Adipocyte (in vitro differentiated cells): ENCODE data around the gene RAP1GAP.

Source experiments
- DNase-seq: peaks from one replicate; pipeline ENCODE4 v3.0.0-alpha.2; 2015; ENCODE audit warnings: low read depth
- H3K27me3 ChIP-seq: replicated peaks from 2 replicates; pipeline ENCODE4 v1.7.0; 2013; ENCODE audit warnings: mild to moderate bottlenecking, low read length, moderate library complexity; ENCODE audit not compliant: control insufficient read depth, insufficient read depth
- H3K36me3 ChIP-seq: 2 replicates; pipeline ENCODE4 v1.7.0; 2013; ENCODE audit warnings: low read length, mild to moderate bottlenecking, moderate library complexity; ENCODE audit not compliant: control insufficient read depth, insufficient read depth, severe bottlenecking
- H3K4me1 ChIP-seq: 2 replicates; pipeline ENCODE4 v1.7.0; 2013; ENCODE audit warnings: mild to moderate bottlenecking, low read length, moderate library complexity; ENCODE audit not compliant: control insufficient read depth, insufficient read depth
- H3K4me3 ChIP-seq: 2 replicates; pipeline ENCODE4 v1.7.0; 2013; ENCODE audit warnings: mild to moderate bottlenecking, low read length, moderate library complexity
- H3K9ac ChIP-seq: 2 replicates; pipeline ENCODE4 v1.7.0; 2013; ENCODE audit warnings: mild to moderate bottlenecking, low read length, moderate library complexity
- H3K9me3 ChIP-seq: 2 replicates; pipeline ENCODE4 v1.7.0; 2013; ENCODE audit warnings: mild to moderate bottlenecking, low read length, moderate library complexity; ENCODE audit not compliant: control insufficient read depth

Gene RAP1GAP

DNA sequence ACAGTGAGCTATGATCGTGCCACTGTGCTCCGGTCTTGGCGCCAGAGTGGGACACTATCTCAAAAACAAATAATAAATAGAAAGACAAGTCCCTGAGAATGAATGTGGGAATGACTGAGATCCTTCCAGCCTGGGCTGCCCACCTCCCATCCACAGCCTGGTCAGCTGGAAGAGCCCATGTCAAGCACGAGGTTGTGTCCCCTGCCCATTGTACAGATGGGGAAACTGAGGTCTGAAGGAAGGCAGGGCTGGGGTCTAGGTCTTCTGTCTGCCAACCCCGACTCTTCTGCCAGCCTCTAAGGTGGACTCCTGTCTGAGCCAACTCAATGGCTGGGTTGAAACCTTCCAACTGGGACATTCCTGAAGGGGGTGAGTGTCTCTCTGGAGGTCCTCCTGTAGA lies 79.5 kb downstream of the RAP1GAP start:
- no peaks in the 10 kb centered on the region for H3K9me3 ChIP-seq
- peaks cover 11% of the 10 kb centered on the region for H3K27me3 ChIP-seq
- no peak overlapping the region for H3K4me3 ChIP-seq
- H3K36me3 ChIP-seq: no peaks in the 10 kb centered on the region
- H3K9ac ChIP-seq: no peak overlapping the region
- DNase-seq: no peak
- H3K4me1 ChIP-seq: peaks cover 29% of the 10 kb centered on the region

DNA sequence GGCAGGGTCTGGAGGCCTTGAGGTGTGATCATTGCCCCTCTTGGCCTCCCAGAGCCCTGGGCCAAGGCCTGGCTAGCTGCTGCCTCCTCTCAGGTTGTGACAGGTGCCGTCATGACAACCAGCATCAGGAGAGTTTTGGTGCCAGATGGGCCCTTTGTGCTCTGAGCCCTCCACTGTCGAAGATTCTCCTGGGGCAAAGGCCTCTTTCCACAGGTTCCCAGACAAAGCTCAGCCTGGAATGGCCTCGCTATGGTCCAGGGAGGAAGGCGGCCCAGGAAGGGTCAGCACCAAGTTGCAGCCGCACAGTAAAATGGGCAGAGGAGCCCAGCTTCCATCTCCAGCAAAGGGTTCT lies 81.6 kb downstream of the RAP1GAP start:
- H3K4me3 ChIP-seq: no peak overlapping the region
- no peaks in the 10 kb centered on the region for H3K9me3 ChIP-seq
- H3K27me3 ChIP-seq: peaks cover 17% of the 10 kb centered on the region

DNA sequence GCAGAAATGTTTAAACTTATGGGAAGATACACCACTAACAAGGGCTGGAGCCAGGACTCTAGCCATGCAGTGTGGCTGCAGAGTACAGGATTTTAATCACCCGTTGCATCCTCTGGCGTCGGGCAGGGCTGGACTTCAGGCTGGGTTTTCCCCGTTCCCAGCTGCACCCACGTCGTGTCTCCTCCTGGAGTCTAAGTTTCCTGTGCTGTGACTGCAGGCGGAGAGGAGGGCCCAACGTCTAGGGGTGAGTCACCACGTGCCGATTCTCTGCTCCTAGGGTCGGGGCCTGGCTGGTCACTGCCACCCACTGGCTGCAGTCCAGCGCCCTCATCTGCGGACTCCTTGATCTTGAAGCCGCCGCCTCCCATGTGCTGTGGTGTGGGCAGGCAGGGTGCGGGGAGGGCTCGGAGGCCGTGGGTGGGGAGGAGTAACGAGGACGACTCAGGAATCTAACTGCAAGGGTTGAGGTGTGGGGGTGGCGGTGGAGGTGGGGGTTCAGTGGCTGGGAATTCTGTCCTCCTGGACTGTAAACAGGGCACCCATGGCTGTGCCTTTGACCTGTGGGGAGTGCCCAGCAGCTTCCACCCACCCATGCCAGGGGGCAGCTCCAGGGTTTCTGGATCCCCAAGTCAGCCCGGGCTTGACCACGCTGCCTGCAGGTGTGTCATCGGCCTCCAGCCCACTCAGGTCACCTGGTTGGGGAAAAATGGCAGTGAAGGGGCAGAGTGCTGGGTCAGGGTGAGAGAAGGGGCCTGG lies 82.1 kb downstream of the RAP1GAP start:
- no peaks in the 10 kb centered on the region for H3K9me3 ChIP-seq
- no peak overlapping the region for H3K4me3 ChIP-seq
- no peaks in the 10 kb centered on the region for H3K36me3 ChIP-seq
- peaks cover 29% of the 10 kb centered on the region for H3K4me1 ChIP-seq
- H3K9ac ChIP-seq: peak overlapping the region; percentile 44
- peaks cover 17% of the 10 kb centered on the region for H3K27me3 ChIP-seq
- DNase-seq: peak; percentile 84

More for the DNA sequence above, 81.6 kb downstream of the RAP1GAP start:
- peaks cover 29% of the 10 kb centered on the region for H3K4me1 ChIP-seq
- DNase-seq: no peak
- no peak overlapping the region for H3K9ac ChIP-seq
- no peaks in the 10 kb centered on the region for H3K36me3 ChIP-seq

DNA sequence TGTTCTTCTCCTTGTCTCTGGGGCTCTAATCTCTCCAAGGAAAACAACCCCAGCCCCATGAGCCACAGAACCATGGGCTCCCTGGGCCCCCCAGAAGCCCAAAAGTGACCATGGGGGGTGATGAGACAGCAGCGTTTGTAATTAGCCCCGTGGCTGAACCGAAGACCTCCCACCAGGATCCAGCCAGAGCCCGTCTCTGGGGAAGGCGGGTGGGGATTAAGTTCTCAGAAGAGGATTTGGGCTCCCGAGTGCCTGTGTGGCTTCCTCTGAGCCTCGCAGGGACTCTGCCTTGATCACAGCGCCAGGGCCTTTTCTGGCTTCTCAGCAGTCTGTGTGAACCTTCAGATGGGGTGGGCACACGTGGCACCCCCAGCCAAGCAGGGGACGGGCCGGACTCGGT lies 82.9 kb downstream of the RAP1GAP start:
- Histone ChIP-seq H3K9me3 (no peaks in the 10 kb centered on the region), H3K27me3 (peaks cover 17% of the 10 kb centered on the region), H3K9ac (peak overlapping the region; percentile 44), H3K4me1 (peaks cover 29% of the 10 kb centered on the region), H3K36me3 (no peaks in the 10 kb centered on the region), H3K4me3 (no peak overlapping the region)
- DNase-seq: no peak

DNA sequence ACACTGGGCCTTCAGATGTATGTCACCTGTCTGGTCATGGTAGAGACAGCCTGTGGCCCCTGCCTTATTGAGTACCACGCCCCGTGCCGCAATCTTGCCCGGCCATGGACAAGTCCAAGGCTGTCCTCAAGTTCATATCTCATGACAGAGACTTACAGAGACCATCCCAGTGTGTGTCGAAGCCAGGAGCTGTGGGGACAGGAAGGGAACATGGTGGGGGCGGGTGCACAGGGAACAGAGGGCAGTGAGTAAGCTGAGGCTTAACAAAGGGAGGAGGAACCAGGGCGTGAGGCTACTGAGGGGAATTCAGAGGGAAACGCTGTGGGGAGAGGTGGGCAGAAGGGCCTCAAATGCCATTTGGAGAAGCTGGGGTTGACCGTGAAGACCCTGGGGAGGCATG lies 84.1 kb downstream of the RAP1GAP start:
- H3K4me3 ChIP-seq: no peak overlapping the region
- H3K9ac ChIP-seq: no peak overlapping the region
- peaks cover 23% of the 10 kb centered on the region for H3K4me1 ChIP-seq
- H3K27me3 ChIP-seq: peaks cover 9% of the 10 kb centered on the region
- H3K36me3 ChIP-seq: no peaks in the 10 kb centered on the region
- no peaks in the 10 kb centered on the region for H3K9me3 ChIP-seq
- no peak for DNase-seq

DNA sequence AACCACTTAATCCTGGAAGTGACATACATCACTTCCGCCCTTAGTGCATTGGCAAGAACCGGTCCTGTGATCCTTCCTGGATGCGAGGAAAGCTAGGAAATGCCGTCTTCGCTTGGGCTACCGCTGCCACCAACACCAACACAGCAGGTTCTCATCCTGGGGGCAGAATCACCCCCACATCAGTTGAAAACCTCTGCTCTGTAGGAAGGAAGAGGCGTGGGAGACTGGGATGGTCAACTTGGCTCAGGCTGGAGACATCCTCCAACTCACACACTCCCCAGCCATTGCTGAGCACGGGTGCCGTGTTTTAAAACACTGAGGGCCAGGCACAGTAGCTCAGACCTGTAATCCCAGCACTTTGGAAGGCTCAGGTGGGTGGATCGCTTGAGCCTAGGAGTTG lies 85.1 kb downstream of the RAP1GAP start:
- Histone ChIP-seq H3K4me1 (peaks cover 23% of the 10 kb centered on the region), H3K27me3 (peaks cover 6% of the 10 kb centered on the region), H3K4me3 (no peak overlapping the region), H3K9me3 (no peaks in the 10 kb centered on the region), H3K36me3 (no peaks in the 10 kb centered on the region), H3K9ac (no peak overlapping the region)
- no peak for DNase-seq

DNA sequence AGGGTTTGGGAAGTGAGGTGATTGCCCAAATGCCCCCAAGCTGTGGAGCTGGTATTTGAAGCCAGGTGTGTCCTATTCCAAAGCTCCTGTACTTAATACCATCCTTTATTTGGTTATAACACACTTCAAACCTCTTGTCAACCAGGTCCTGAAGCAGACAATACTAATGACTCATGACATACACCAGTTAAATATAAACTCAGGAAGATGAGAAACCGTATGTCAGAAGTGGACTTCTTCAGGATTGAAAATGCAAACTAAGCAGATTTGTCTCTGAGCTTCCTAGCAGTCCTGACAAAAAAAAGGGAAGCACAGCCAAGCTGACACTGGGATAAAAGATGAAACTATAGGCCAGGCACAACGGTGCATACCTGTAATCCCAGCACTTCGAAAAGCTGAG lies 89.4 kb downstream of the RAP1GAP start:
- Histone ChIP-seq H3K9ac (no peak overlapping the region), H3K4me1 (peaks cover 2% of the 10 kb centered on the region), H3K4me3 (no peak overlapping the region), H3K36me3 (no peaks in the 10 kb centered on the region), H3K9me3 (no peaks in the 10 kb centered on the region), H3K27me3 (peaks cover 6% of the 10 kb centered on the region)
- DNase-seq: no peak

DNA sequence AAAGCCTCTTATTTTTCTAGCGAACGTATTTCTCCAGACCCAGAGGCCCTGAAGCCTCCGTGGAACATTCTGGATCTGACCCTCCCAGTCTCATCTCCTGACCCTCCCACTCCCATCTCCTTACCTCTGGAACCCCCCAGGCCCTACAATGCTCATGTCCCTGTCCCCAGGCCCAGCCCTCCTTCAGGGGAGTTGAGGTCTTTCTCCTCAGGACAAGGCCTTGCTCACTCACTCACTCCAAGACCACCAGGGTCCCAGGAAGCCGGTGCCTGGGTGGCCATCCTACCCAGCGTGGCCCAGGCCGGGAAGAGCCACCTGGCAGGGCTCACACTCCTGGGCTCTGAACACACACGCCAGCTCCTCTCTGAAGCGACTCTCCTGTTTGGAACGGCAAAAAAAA lies 91.2 kb downstream of the RAP1GAP start:
- no peaks in the 10 kb centered on the region for H3K9me3 ChIP-seq
- H3K4me3 ChIP-seq: no peak overlapping the region
- no peaks in the 10 kb centered on the region for H3K27me3 ChIP-seq
- H3K9ac ChIP-seq: no peak overlapping the region
- no peaks in the 10 kb centered on the region for H3K36me3 ChIP-seq
- H3K4me1 ChIP-seq: peaks cover 11% of the 10 kb centered on the region
- DNase-seq: no peak

DNA sequence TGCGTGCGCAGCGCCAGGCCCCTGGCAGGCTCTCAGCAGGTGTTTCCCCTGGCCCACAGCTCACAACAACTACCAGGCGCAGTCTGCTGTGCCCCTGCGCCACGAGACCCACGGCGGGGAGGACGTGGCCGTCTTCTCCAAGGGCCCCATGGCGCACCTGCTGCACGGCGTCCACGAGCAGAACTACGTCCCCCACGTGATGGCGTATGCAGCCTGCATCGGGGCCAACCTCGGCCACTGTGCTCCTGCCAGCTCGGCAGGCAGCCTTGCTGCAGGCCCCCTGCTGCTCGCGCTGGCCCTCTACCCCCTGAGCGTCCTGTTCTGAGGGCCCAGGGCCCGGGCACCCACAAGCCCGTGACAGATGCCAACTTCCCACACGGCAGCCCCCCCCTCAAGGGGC lies 91.8 kb downstream of the RAP1GAP start:
- no peaks in the 10 kb centered on the region for H3K27me3 ChIP-seq
- no peak overlapping the region for H3K9ac ChIP-seq
- H3K36me3 ChIP-seq: peaks cover under 1% of the 10 kb centered on the region
- no peak for DNase-seq
- H3K9me3 ChIP-seq: peaks cover 1% of the 10 kb centered on the region
- H3K4me3 ChIP-seq: no peak overlapping the region
- H3K4me1 ChIP-seq: peaks cover 11% of the 10 kb centered on the region

DNA sequence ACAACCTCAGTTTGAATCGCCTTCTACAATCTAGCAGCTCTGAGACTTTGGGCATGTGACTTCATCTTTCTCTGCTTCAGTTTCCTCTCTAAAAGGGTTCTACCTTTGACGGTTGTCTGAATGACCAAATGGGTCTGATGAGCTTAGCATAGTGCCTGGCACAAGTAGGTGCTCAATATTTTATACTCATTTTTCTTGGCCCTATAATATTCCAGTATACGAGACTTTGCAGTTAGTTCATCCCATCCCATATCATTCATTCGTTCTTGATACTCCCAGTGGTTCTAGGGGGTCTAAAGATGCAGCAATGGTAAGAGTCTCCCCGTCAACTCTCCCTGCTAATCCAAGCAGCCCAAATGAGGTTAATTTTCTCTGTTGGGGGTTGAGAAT lies 92.4 kb downstream of the RAP1GAP start:
- no peak for DNase-seq
- no peak overlapping the region for H3K9ac ChIP-seq
- H3K4me1 ChIP-seq: peaks cover 11% of the 10 kb centered on the region
- no peaks in the 10 kb centered on the region for H3K27me3 ChIP-seq
- peaks cover 6% of the 10 kb centered on the region for H3K36me3 ChIP-seq
- peaks cover 6% of the 10 kb centered on the region for H3K9me3 ChIP-seq
- H3K4me3 ChIP-seq: no peak overlapping the region

DNA sequence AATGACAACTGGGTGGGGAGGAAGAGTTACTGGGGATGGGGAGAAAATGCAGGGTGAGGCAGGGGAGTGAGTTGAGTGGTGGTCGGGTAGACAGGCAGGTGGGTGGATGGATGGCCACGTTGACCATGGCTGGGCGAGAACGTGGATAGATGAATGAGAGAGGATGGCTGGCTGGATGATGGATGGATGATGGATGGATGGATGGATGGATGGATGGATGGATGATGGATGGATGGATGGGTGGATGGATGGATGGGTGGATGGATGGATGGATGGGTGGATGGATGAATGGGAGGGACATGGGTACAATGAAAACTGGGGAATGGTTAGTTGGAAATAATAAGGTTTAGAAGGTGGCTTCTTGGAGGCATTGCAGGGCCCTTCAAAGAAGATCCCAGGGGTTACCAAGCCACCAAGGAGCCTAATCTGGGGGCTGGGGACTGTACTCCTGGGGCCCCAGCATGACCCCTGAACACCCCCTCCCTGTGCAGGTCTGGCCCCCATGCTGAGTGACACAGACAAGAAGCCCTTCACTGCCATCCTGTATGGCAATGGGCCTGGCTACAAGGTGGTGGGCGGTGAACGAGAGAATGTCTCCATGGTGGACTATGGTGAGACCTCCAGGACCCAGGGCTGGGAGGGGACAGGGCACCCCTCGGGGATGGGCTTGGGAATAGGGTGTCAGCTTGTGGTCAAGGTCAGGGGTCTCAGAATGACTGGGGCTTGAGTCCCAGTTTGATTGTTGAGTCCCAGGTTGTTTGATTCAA lies 92.9 kb downstream of the RAP1GAP start:
- Histone ChIP-seq H3K9ac (no peak overlapping the region), H3K27me3 (no peaks in the 10 kb centered on the region), H3K9me3 (peaks cover 8% of the 10 kb centered on the region), H3K4me3 (no peak overlapping the region), H3K36me3 (peaks cover 6% of the 10 kb centered on the region), H3K4me1 (peaks cover 11% of the 10 kb centered on the region)
- DNase-seq: no peak
